Upper lobe of left lung (tissue), 4 donors: ENCODE measurements around the gene CAMK4.

ENCODE experiments used
- CTCF ChIP-seq, 6 experiments: fragments of 450-650 bp in 4 of 6; fragments of 200-600 bp in 2 of 6; sonication (generic) in 2 of 6; IDR thresholded peaks; one replicate each; pipeline ENCODE4 v1.5.1; 2016 to 2019; ENCODE audit warnings: antibody characterized with exemption in 6 of 6
- EP300 ChIP-seq, 4 donors: sonication (generic); formaldehyde crosslinking; IDR thresholded peaks; one replicate each; pipeline ENCODE4 v1.5.1; 2017; ENCODE audit warnings: antibody characterized with exemption in 4 of 4, control low read depth in 2 of 4
- POLR2A ChIP-seq, 4 donors: fragments of 450-650 bp; IDR thresholded peaks; one replicate each; pipeline ENCODE4 v1.5.1; 2016 to 2017; ENCODE audit warnings: antibody characterized with exemption in 4 of 4, mild to moderate bottlenecking in 2 of 4
- POLR2AphosphoS5 ChIP-seq, 2 donors: sonication (generic); formaldehyde crosslinking; IDR thresholded peaks; one replicate each; pipeline ENCODE4 v1.5.1; 2017; ENCODE audit warnings: antibody characterized with exemption in 2 of 2

GRCh38 chr5:111408817-111409216 is 184.6 kb downstream of the CAMK4 start:
- TF ChIP-seq POLR2A (IDR thresholded peaks at IDR 0.05) (no peak), POLR2AphosphoS5 (IDR thresholded peaks at IDR 0.05) (no peak), EP300 (IDR thresholded peaks at IDR 0.05) (no peak), CTCF (IDR thresholded peaks at IDR 0.05) (no peak)
